Upper lobe of left lung (tissue), 6 donors: ENCODE data around the gene OTP. TPM values are rescaled to one million over a fixed set of nuclear protein-coding genes. Genes with fewer than 3 reads are reported as not detected.

ENCODE experiments used
- ATAC-seq, 2 donors: fragments of 200-7000 bp; cut with Tn5 transposase; one replicate each; pipeline ENCODE4 v1.9.1; 2022; ENCODE audit warnings: mild to moderate bottlenecking in 2 of 2, moderate library complexity in 2 of 2; ENCODE audit not compliant: low FRiP score in 2 of 2
- DNase-seq, 2 donors: peaks; one replicate each; pipeline ENCODE4 v3.0.0-alpha.2; 2019 to 2020
- H3K27ac ChIP-seq, 4 donors: fragments of 200-600 bp; sonication (generic); one replicate each; pipeline ENCODE4 v1.5.1; 2016 to 2019
- H3K27me3 ChIP-seq, 4 donors: fragments of 200-600 bp; sonication (generic); one replicate each; pipeline ENCODE4 v1.5.1; 2017 to 2019
- H3K36me3 ChIP-seq, 4 donors: fragments of 200-600 bp; sonication (generic); one replicate each; pipeline ENCODE4 v1.5.1; 2016 to 2019
- H3K4me1 ChIP-seq, 4 donors: fragments of 200-600 bp; sonication (generic); one replicate each; pipeline ENCODE4 v1.5.1; 2018 to 2019
- H3K4me3 ChIP-seq, 4 donors: fragments of 200-600 bp; sonication (generic); one replicate each; pipeline ENCODE4 v1.5.1; 2017 to 2019; ENCODE audit warnings: mild to moderate bottlenecking in 2 of 4, moderate library complexity in 1 of 4
- H3K9me3 ChIP-seq, 4 donors: fragments of 200-600 bp; sonication (generic); one replicate each; pipeline ENCODE4 v1.5.1; 2018 to 2019
- EP300 ChIP-seq, 4 donors: sonication (generic); formaldehyde crosslinking; IDR thresholded peaks; one replicate each; pipeline ENCODE4 v1.5.1; 2017; ENCODE audit warnings: antibody characterized with exemption in 4 of 4, control low read depth in 2 of 4
- POLR2A ChIP-seq, 4 donors: fragments of 450-650 bp; IDR thresholded peaks; one replicate each; pipeline ENCODE4 v1.5.1; 2016 to 2017; ENCODE audit warnings: antibody characterized with exemption in 4 of 4, mild to moderate bottlenecking in 2 of 4
- POLR2AphosphoS5 ChIP-seq, 2 donors: sonication (generic); formaldehyde crosslinking; IDR thresholded peaks; one replicate each; pipeline ENCODE4 v1.5.1; 2017; ENCODE audit warnings: antibody characterized with exemption in 2 of 2
- WGBS, 2 donors: methylation state at CpG; one replicate each; pipeline ENCODE4 v1.1.5; 2017 to 2018; 5-methylcytosine and 5-hydroxymethylcytosine counted together
- total RNA-seq, 6 donors: library from RNA; depleted of rRNA in 4 of 6; stranded (reverse); fragments of >200 nt in 4 of 6; gene quantifications; one replicate each; pipeline versions ENCODE4 v1.1.0 to v1.2.1, GENCODE V29; 2016 to 2021
- TF ChIP-seq, protein P1 (sequence below), 6 experiments: fragments of 450-650 bp in 4 of 6; fragments of 200-600 bp in 2 of 6; sonication (generic) in 2 of 6; IDR thresholded peaks; one replicate each; pipeline ENCODE4 v1.5.1; 2016 to 2019; ENCODE audit warnings: antibody characterized with exemption in 6 of 6
- donor health status: DM: no; HTN: no; CAD: no; lungs with moderate emphysema.
- donor health status: DM: no; HTN: yes; CAD: no; lungs with severe emphysema.

OTP gene
- total RNA-seq, 6 donors from 2014 or later: not detected

DNA sequence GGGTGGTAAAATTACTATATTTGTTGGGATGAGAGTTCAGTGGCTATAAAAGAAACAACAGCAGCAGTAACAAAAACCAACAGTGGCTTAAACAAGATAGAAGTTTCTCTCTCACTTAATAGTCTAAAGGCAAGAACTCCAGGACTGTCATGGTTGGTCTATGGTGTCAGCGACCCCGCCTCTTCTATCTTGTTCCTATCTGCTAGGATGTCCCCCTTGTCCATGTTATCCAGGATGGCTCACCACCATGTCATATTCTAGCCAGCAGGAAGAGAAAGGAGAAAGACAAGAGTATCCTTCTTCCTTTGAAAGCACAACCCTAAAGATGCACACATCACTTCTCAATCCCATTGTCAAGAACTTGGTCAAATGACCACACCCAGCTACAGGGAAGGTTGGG, 11.3 kb upstream of the OTP start:
- no peak for DNase-seq
- peaks cover 0 to 17% (median 5%) of the 10 kb centered on the region in 4 donors for H3K27me3 ChIP-seq

DNA sequence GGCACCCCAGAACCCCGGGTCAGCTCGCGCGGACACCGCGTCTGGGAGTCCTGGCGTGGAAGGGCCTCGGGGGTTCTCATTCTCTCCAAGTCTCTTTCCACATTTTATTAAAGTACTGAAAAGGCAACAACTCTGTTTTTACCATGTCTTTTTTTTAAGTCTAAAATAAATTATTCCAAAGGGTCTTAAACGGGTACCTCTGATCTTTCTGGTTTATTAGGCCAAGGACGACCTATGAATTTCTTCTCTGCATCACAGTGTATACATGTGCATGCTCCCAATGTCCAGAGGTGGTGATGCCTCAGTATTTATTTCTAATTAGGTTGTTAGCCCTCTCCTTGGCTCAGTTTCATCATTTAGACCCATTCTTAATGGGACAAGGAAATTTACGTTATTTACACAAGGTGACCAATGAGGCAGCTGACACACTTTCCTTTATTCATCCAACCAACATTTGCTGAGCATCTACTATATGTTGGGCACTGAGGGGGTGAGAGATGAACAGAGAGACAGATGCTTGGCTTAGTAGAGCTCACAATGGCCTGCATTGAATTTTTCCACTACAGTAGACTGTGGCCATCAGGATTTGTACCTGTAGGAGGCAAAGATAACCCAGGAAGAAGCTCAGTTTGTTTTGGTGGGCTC, 7.6 kb upstream of the OTP start:
- TF ChIP-seq POLR2A (IDR thresholded peaks at IDR 0.05): no peak
- no peak for TF ChIP-seq POLR2AphosphoS5 (IDR thresholded peaks at IDR 0.05)
- no peak for TF ChIP-seq EP300 (IDR thresholded peaks at IDR 0.05)
- TF ChIP-seq, protein P1, sequence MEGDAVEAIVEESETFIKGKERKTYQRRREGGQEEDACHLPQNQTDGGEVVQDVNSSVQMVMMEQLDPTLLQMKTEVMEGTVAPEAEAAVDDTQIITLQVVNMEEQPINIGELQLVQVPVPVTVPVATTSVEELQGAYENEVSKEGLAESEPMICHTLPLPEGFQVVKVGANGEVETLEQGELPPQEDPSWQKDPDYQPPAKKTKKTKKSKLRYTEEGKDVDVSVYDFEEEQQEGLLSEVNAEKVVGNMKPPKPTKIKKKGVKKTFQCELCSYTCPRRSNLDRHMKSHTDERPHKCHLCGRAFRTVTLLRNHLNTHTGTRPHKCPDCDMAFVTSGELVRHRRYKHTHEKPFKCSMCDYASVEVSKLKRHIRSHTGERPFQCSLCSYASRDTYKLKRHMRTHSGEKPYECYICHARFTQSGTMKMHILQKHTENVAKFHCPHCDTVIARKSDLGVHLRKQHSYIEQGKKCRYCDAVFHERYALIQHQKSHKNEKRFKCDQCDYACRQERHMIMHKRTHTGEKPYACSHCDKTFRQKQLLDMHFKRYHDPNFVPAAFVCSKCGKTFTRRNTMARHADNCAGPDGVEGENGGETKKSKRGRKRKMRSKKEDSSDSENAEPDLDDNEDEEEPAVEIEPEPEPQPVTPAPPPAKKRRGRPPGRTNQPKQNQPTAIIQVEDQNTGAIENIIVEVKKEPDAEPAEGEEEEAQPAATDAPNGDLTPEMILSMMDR (IDR thresholded peaks at IDR 0.05): no peak
- Histone ChIP-seq H3K4me3 (peak overlapping the region in 1 of 4 donors; percentile 3), H3K36me3 (no peaks in the 10 kb centered on the region), H3K9me3 (no peaks in the 10 kb centered on the region), H3K4me1 (peaks cover 10 to 28% (median 20%) of the 10 kb centered on the region in 4 donors), H3K27me3 (peaks cover 0 to 49% (median 26%) of the 10 kb centered on the region in 4 donors), H3K27ac (no peak overlapping the region)
- ATAC-seq: no peak
- no peak for DNase-seq
- 49 to 52% methylated on average over 11 of the region's 11 CpGs for WGBS, 2 donors

More for the DNA sequence above, 11.3 kb upstream of the OTP start:
- TF ChIP-seq EP300 (IDR thresholded peaks at IDR 0.05): no peak
- TF ChIP-seq, protein P1 (IDR thresholded peaks at IDR 0.05): no peak
- no peak for TF ChIP-seq POLR2A (IDR thresholded peaks at IDR 0.05)
- no peak for TF ChIP-seq POLR2AphosphoS5 (IDR thresholded peaks at IDR 0.05)
- WGBS, 2 donors: 90% methylated on average over 2 of the region's 2 CpGs
- ATAC-seq: no peak
- Histone ChIP-seq H3K4me3 (no peak overlapping the region), H3K9me3 (no peaks in the 10 kb centered on the region), H3K4me1 (peaks cover 5 to 12% (median 9%) of the 10 kb centered on the region in 4 donors), H3K27ac (no peak overlapping the region), H3K36me3 (no peaks in the 10 kb centered on the region)

DNA sequence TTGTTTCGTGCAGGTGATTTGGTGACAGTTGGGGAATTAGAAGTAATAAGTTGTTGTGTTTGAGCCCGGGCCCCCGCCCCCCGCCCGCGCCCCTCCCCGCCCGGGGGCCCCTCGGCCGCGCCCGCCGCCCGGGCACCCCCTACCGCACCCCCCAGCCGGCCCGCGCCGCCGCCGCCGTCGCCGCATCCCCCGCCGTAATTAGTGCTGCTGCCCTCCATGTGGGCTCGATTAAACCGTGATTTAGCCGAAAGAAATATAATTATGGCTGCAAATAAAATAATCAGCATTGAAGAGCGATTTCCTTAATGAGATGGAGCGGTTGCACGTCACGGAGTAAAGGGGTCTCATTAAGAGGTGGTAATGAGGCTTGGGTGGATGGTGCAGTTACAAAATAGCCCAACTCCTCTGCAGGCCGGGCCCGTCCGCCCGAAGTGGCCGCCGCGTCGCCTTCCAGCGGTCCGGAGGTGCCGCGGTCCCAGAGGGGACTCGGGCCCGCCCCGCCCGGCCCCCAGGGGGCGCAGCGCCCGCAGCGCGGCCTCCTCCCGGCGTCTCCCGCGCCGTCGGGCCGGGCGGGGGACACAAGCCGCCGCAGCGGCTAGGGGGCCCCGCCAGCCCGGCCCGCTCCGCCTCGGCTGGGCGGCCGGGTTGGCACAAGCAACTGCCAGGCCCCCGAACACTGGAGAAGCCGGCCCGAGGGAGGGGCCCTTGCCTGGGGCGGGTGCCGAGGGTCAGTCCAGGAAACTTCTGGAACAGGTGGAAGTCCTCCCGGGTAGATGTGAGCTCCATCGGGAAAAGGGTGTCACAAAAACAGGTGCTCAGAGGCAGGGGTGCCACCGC, 6.9 kb upstream of the OTP start:
- DNase-seq (peak in 1 of 2 donors; percentile 91), ATAC-seq (peak in 1 of 2 donors; percentile 58)
- peaks cover 10 to 35% (median 24%) of the 10 kb centered on the region in 4 donors for H3K4me1 ChIP-seq
- H3K36me3 ChIP-seq: no peaks in the 10 kb centered on the region
- 4% methylated on average over 23 to 57 of the region's 80 CpGs for WGBS, 2 donors
- no peak for TF ChIP-seq POLR2A (IDR thresholded peaks at IDR 0.05)
- TF ChIP-seq, protein P1 (IDR thresholded peaks at IDR 0.05): peak; percentile 54 to 77 (median 64)
- H3K27me3 ChIP-seq: peaks cover 0 to 57% (median 31%) of the 10 kb centered on the region in 4 donors
- no peaks in the 10 kb centered on the region for H3K9me3 ChIP-seq
- no peak overlapping the region for H3K27ac ChIP-seq
- peak overlapping the region in 3 of 4 donors; percentile 19 to 36 (median 23) for H3K4me3 ChIP-seq

DNA sequence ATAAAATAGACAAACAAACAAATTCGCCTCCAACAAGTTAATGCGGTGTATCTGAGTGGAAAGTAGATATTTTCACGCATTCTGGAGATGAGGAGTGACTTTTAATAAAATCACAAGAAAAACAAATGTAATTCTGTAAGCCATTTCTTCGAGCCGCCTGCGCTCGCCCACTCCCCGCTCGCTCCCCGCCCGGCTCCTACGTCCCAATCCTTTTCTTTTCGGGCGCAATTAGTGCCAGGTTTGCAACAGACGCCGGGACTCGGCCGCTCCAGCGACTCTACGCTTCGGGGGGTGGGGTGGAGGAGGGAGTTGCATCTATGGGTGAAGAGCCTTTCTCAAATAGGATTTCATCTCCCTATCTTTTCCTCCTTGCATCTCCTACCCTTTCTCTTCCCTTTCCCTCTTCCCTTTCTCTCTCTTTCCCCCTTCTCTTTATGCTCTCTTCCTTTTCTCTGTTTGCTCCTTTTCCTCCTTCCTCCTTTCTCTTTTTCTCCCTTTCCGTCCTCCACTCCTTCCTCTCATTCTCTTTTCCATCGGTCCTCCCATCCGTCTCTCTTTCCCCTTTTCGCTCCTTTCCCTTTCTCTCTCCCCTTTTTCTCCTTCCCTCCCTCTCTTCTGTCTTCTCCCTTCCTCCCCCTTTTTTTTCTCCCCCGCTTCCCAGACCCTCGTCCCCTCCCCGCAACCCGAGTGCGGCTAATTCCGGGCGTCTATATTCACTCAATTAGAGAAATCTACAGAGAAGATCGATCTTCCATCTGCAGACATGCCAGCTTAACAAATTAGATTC, 6.1 kb upstream of the OTP start:
- WGBS, 2 donors: 11 to 16% methylated on average over 33 of the region's 33 CpGs

More for the DNA sequence above, 6.1 kb upstream of the OTP start:
- DNase-seq (peak in 1 of 2 donors; percentile 60), ATAC-seq (no peak)
- Histone ChIP-seq H3K4me1 (peaks cover 10 to 39% (median 25%) of the 10 kb centered on the region in 4 donors), H3K27me3 (peaks cover 0 to 65% (median 35%) of the 10 kb centered on the region in 4 donors), H3K27ac (no peak overlapping the region), H3K36me3 (no peaks in the 10 kb centered on the region), H3K4me3 (peak overlapping the region in 1 of 4 donors; percentile 36), H3K9me3 (no peaks in the 10 kb centered on the region)
- TF ChIP-seq POLR2AphosphoS5 (IDR thresholded peaks at IDR 0.05): no peak
